Urothelium cell line (cell line): ENCODE data around the gene FAM47B.
A peak's percentile ranks its signal among the peaks of the same experiment; 100 is the strongest.

Source experiments
- DNase-seq: peaks from one replicate; pipeline ENCODE4 v3.0.0; 2011; ENCODE audit warnings: low spot score, mixed read lengths
- FAIRE-seq: peaks from 2 replicates; lab custom pipeline; 2011; peaks lifted over from hg19 to GRCh38; lab: Jason Lieb, UNC

FAM47B gene

GRCh38 chrX:34942496-34942895 lies at the start of gene FAM47B:
TSS of gene FAM47B (plus strand) at chrX:34942796. CDS start at chrX:34942832, 36 bp downstream.
- FAIRE-seq (no peak), DNase-seq (no peak)

- no peak for FAIRE-seq
Measured at GRCh38 chrX:34893741-34894140, 48.9 kb upstream of the FAM47B start.

GRCh38 chrX:34900691-34901090 lies 41.9 kb upstream of the FAM47B start:
- no peak for DNase-seq
- no peak for FAIRE-seq

More at GRCh38 chrX:34893741-34894140, 48.9 kb upstream of the FAM47B start:
- no peak for DNase-seq

GRCh38 chrX:34901761-34902160 lies 40.8 kb upstream of the FAM47B start:
- FAIRE-seq (no peak), DNase-seq (no peak)

- no peak for FAIRE-seq
- DNase-seq = no peak
Measured at GRCh38 chrX:34903316-34903715, 39.3 kb upstream of the FAM47B start.

GRCh38 chrX:34909151-34909550 lies 33.4 kb upstream of the FAM47B start:
- DNase-seq (no peak), FAIRE-seq (no peak)

GRCh38 chrX:34915463-34916225 lies 27.0 kb upstream of the FAM47B start:
- no peak for FAIRE-seq
- DNase-seq = no peak

GRCh38 chrX:34917146-34917545 lies 25.4 kb upstream of the FAM47B start:
- FAIRE-seq = no peak
- no peak for DNase-seq

GRCh38 chrX:34918091-34918736 lies 24.4 kb upstream of the FAM47B start:
- FAIRE-seq = no peak
- peak; percentile 2 for DNase-seq

- FAIRE-seq = no peak
- peak; percentile 4 for DNase-seq
Measured at GRCh38 chrX:34918856-34919255, 23.7 kb upstream of the FAM47B start.

GRCh38 chrX:34927866-34928265 lies 14.7 kb upstream of the FAM47B start:
- no peak for DNase-seq
- FAIRE-seq = no peak

GRCh38 chrX:34943235-34943634 lies 639 bp downstream of the FAM47B start:
- no peak for DNase-seq
- no peak for FAIRE-seq

GRCh38 chrX:34956916-34957315 lies 14.3 kb downstream of the FAM47B start:
- FAIRE-seq (no peak), DNase-seq (peak; percentile 0)

GRCh38 chrX:34961662-34962061 lies 19.1 kb downstream of the FAM47B start:
- no peak for DNase-seq
- no peak for FAIRE-seq

- DNase-seq (no peak), FAIRE-seq (no peak)
Measured at GRCh38 chrX:34972206-34972605, 29.6 kb downstream of the FAM47B start.

GRCh38 chrX:34978171-34978570 lies 35.6 kb downstream of the FAM47B start:
- DNase-seq (no peak), FAIRE-seq (no peak)

- no peak for FAIRE-seq
- DNase-seq = no peak
Measured at GRCh38 chrX:34987646-34988045, 45.0 kb downstream of the FAM47B start.
